GM13977 (cell line): ENCODE results near the gene EFNA4.

Experiments used
- DNase-seq: peaks from one replicate; pipeline ENCODE4 v3.0.0; 2012; ENCODE audit warnings: low spot score
- CTCF ChIP-seq: IDR thresholded peaks from 2 replicates; pipeline ENCODE4 v1.5.1; 2012; ENCODE audit warnings: mild to moderate bottlenecking, control low read depth; ENCODE audit not compliant: insufficient read depth; ENCODE audit errors: extremely low read depth, missing control alignments
- in situ Hi-C: fragments of 300-500 bp; cut with MboI; formaldehyde crosslinking; loops from one replicate; pipeline ENCODE4 v1.12.0; 2022; ENCODE audit warnings: low sequenced_read_pairs, low pct_unique_long_range_greater_than_20kb, mixed read lengths, inconsistent platforms; ENCODE audit not compliant: unreplicated experiment

The EFNA4 gene

GRCh38 chr1:155079210-155079486 is 15.6 kb downstream of the EFNA4 start:
- TF ChIP-seq CTCF: no peak
- in situ Hi-C loops: no loop called here
- DNase-seq: no peak

- no peak for DNase-seq
- TF ChIP-seq CTCF: no peak
- in situ Hi-C loops: no loop called here
These were observed 16.2 kb downstream of the EFNA4 start for GRCh38 chr1:155079487-155080311.

- in situ Hi-C loops: no loop called here
These were observed 17.0 kb downstream of the EFNA4 start for GRCh38 chr1:155080312-155081228.

GRCh38 chr1:155081472-155082300 is 18.1 kb downstream of the EFNA4 start:
- no peak for DNase-seq
- in situ Hi-C loops: no loop called here
- no peak for TF ChIP-seq CTCF

More at GRCh38 chr1:155080312-155081228, 17.0 kb downstream of the EFNA4 start:
- no peak for TF ChIP-seq CTCF
- DNase-seq: no peak

- in situ Hi-C loops: no loop called here
These were observed 18.9 kb downstream of the EFNA4 start for GRCh38 chr1:155082301-155083051.

More at GRCh38 chr1:155082301-155083051, 18.9 kb downstream of the EFNA4 start:
- DNase-seq: no peak
- no peak for TF ChIP-seq CTCF
